Esophagus muscularis mucosa (tissue), 4 donors: ENCODE results near the gene CDK4. TPM values are rescaled to one million over a fixed set of nuclear protein-coding genes. Genes with fewer than 3 reads are reported as not detected.

Source experiments
- DNase-seq: peaks from one replicate; pipeline ENCODE4 v3.0.0-alpha.2; 2017; ENCODE audit errors: extremely low spot score
- H3K27ac ChIP-seq, 4 donors: fragments of 200-600 bp; sonication (generic); replicated peaks in 1 of 4; 1 replicate in 3 of 4; 2 replicates in 1 of 4; pipeline ENCODE4 v1.5.1; 2016 to 2019; ENCODE audit warnings: mild to moderate bottlenecking in 1 of 4
- H3K27me3 ChIP-seq, 4 donors: fragments of 200-600 bp; sonication (generic); one replicate each; pipeline versions ENCODE4 v1.5.1 to v1.6.0; 2016 to 2019
- H3K36me3 ChIP-seq, 4 donors: fragments of 200-600 bp; sonication (generic); one replicate each; pipeline ENCODE4 v1.5.1; 2016 to 2019
- H3K4me1 ChIP-seq, 4 donors: fragments of 200-600 bp; sonication (generic); one replicate each; pipeline ENCODE4 v1.5.1; 2016 to 2019
- H3K4me3 ChIP-seq, 4 donors: fragments of 200-600 bp; sonication (generic); 1 replicate in 2 of 4; 2 replicates in 2 of 4; pipeline ENCODE4 v1.5.1; 2016 to 2019; ENCODE audit warnings: mild to moderate bottlenecking in 4 of 4, moderate library complexity in 1 of 4
- H3K9me3 ChIP-seq, 4 donors: fragments of 200-600 bp; sonication (generic); 1 replicate in 3 of 4; 2 replicates in 1 of 4; pipeline ENCODE4 v1.5.1; 2016 to 2019
- CTCF ChIP-seq, 3 experiments: fragments of 200-600 bp in 2 of 3; fragments of 450-650 bp in 1 of 3; sonication (generic) in 2 of 3; IDR thresholded peaks; one replicate each; pipeline ENCODE4 v1.5.1; 2017 to 2019; ENCODE audit warnings: antibody characterized with exemption in 3 of 3, mild to moderate bottlenecking in 2 of 3, moderate library complexity in 1 of 3
- EP300 ChIP-seq: sonication (generic); formaldehyde crosslinking; IDR thresholded peaks from one replicate; pipeline ENCODE4 v1.6.1; 2017; ENCODE audit warnings: antibody characterized with exemption
- POLR2A ChIP-seq: fragments of 450-650 bp; IDR thresholded peaks from one replicate; pipeline ENCODE4 v1.6.1; 2017; ENCODE audit warnings: antibody characterized with exemption, moderate library complexity, mild to moderate bottlenecking, low read depth
- POLR2AphosphoS5 ChIP-seq, 2 donors: sonication (generic); formaldehyde crosslinking; IDR thresholded peaks; one replicate each; pipeline ENCODE4 v1.6.1; 2017; ENCODE audit warnings: antibody characterized with exemption in 2 of 2
- WGBS: methylation state at CpG from one replicate; pipeline ENCODE4 v1.1.5; 2018; 5-methylcytosine and 5-hydroxymethylcytosine counted together
- intact Hi-C: fragments of 100-400 bp; cut with DNase I; formaldehyde crosslinking; loops from one replicate; pipeline ENCODE4 v1.15.1; 2023
- total RNA-seq, 4 donors: library from RNA; depleted of rRNA; stranded (reverse); fragments of >200 nt; gene quantifications; one replicate each; pipeline versions ENCODE4 v1.1.0 to v1.2.1, GENCODE V29; 2016

The CDK4 gene
- total RNA-seq, 4 donors from 2014 or later, result 43.6 to 85.7 (median 71.3) TPM

- intact Hi-C loops, result no loop called here
- peak overlapping the region in 2 of 4 donors; percentile 13 to 18 for H3K27ac ChIP-seq
- H3K4me3 ChIP-seq, result peak overlapping the region; percentile 40 to 59 (median 48)
- 34% methylated on average over 8 of the region's 110 CpGs for WGBS
- H3K4me1 ChIP-seq, result peaks cover 38 to 43% (median 40%) of the 10 kb centered on the region in 4 donors
- H3K27me3 ChIP-seq, result peaks cover 16 to 96% (median 57%) of the 10 kb centered on the region in 4 donors
- no peaks in the 10 kb centered on the region for H3K9me3 ChIP-seq
- no peak for DNase-seq
- no peaks in the 10 kb centered on the region for H3K36me3 ChIP-seq
- TF ChIP-seq EP300, result no peak
- peak in 1 of 3 experiments; percentile 39 for TF ChIP-seq CTCF (IDR thresholded peaks at IDR 0.05)
Measured at GRCh38 chr12:57737467-57738460, 14.3 kb downstream of the CDK4 start.

- 38% methylated on average over 31 of the region's 31 CpGs for WGBS
- intact Hi-C loops, result no loop called here
- peak overlapping the region in 1 of 4 donors; percentile 13 for H3K27ac ChIP-seq
- no peak for DNase-seq
- peaks cover 38 to 43% (median 40%) of the 10 kb centered on the region in 4 donors for H3K4me1 ChIP-seq
- TF ChIP-seq POLR2A (no peak), CTCF (IDR thresholded peaks at IDR 0.05) (no peak), POLR2AphosphoS5 (IDR thresholded peaks at IDR 0.05) (no peak), EP300 (no peak)
- H3K27me3 ChIP-seq, result peaks cover 16 to 99% (median 57%) of the 10 kb centered on the region in 4 donors
- H3K9me3 ChIP-seq, result no peaks in the 10 kb centered on the region
- no peaks in the 10 kb centered on the region for H3K36me3 ChIP-seq
- H3K4me3 ChIP-seq, result peak overlapping the region; percentile 40 to 59 (median 48)
Measured at GRCh38 chr12:57736741-57737466, 15.2 kb downstream of the CDK4 start.

GRCh38 chr12:57735952-57736740, 16.0 kb downstream of the CDK4 start:
- H3K27ac ChIP-seq, result no peak overlapping the region
- no peaks in the 10 kb centered on the region for H3K9me3 ChIP-seq
- intact Hi-C loops, result no loop called here
- peaks cover 38 to 43% (median 40%) of the 10 kb centered on the region in 4 donors for H3K4me1 ChIP-seq
- H3K27me3 ChIP-seq, result peaks cover 16 to 99% (median 57%) of the 10 kb centered on the region in 4 donors
- peak overlapping the region; percentile 15 to 40 (median 25) for H3K4me3 ChIP-seq
- TF ChIP-seq EP300 (no peak), CTCF (IDR thresholded peaks at IDR 0.05) (peak in 1 of 3 experiments; percentile 8)
- WGBS, result 27% methylated on average over 34 of the region's 49 CpGs
- H3K36me3 ChIP-seq, result no peaks in the 10 kb centered on the region
- no peak for DNase-seq

GRCh38 chr12:57735198-57735855, 16.8 kb downstream of the CDK4 start:
- no peaks in the 10 kb centered on the region for H3K9me3 ChIP-seq
- peaks cover 16 to 99% (median 56%) of the 10 kb centered on the region in 4 donors for H3K27me3 ChIP-seq
- peak overlapping the region in 3 of 4 donors; percentile 15 to 28 (median 22) for H3K4me3 ChIP-seq
- TF ChIP-seq EP300 (no peak), POLR2AphosphoS5 (IDR thresholded peaks at IDR 0.05) (no peak), CTCF (IDR thresholded peaks at IDR 0.05) (no peak), POLR2A (no peak)
- H3K4me1 ChIP-seq, result peaks cover 38 to 43% (median 40%) of the 10 kb centered on the region in 4 donors
- H3K36me3 ChIP-seq, result no peaks in the 10 kb centered on the region
- no peak for DNase-seq
- intact Hi-C loops, result no loop called here
- WGBS, result 47% methylated on average over 6 of the region's 8 CpGs
- no peak overlapping the region for H3K27ac ChIP-seq
